GM08714 (cell line): ENCODE measurements around the gene LINC00632.

ENCODE experiments used
- H3K4me3 ChIP-seq: fragments of 200-500 bp; sonication (Bioruptor generic); 2 replicates; pipeline ENCODE4 v1.5.1; 2014; ENCODE audit warnings: mild to moderate bottlenecking, low read length, inconsistent platforms
- ZNF274 ChIP-seq: IDR thresholded peaks from 2 replicates; pipeline ENCODE4 v1.6.1; 2012; ENCODE audit warnings: mild to moderate bottlenecking, low read depth, low read length

Gene LINC00632

DNA sequence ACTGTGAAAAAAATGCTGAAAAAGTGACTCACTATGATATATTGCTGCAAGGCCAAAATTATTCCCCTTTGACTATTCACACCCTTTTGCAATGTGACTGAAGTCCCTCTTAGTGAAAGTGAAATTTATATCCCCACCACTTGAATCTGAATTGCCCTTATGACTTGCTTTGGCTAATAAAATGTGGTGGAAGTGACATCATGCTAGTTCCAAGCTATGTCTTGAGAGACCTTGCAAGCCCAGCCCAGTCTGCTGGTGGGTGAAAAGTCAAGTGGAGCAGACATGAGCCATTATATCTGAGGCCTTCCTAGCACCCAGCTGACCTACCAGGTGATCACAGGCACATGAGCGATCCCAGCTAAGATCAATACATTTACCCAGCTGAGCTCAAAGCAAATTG lies 94.7 kb downstream of the LINC00632 start:
- TF ChIP-seq ZNF274: no peak
- no peak overlapping the region for H3K4me3 ChIP-seq

DNA sequence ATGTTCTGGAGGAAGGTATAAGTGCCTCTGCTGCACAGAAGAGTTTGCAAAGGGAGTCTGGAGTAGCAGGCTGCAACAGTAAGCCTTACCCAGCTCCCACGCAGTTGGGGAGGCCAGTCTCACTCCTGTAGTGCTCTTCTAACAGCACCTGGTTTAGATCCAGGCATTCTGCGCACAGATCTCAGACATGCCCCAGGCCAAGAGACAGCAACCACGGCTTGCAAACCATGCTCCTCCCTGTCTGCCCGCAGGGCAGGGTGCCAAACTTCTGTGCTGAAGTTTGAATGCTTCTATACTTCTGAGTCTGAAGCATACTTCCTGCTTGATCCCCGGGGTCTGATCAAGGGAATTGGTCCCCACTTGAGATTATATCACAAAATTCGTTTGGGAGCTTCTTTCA lies 106.3 kb downstream of the LINC00632 start:
- H3K4me3 ChIP-seq: no peak overlapping the region
- no peak for TF ChIP-seq ZNF274

DNA sequence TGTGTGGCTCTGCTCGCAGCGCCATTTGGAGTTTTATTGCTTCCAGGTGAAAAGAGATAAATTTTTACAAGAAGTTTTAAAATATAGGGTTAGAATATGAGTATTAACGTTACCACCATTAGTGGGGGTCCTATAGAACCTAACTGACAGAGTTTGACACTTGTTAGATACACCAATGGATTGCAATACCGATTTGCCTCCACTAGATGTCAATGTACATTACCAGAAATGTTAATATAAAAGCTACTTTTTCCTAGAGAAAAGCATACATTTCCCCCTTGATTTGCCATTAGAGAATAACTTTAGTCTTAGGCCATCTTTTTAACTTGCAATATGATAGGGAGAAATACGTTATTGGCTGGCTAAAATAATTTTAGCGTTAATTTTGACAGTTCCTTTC lies 108.4 kb downstream of the LINC00632 start:
- TF ChIP-seq ZNF274: no peak

DNA sequence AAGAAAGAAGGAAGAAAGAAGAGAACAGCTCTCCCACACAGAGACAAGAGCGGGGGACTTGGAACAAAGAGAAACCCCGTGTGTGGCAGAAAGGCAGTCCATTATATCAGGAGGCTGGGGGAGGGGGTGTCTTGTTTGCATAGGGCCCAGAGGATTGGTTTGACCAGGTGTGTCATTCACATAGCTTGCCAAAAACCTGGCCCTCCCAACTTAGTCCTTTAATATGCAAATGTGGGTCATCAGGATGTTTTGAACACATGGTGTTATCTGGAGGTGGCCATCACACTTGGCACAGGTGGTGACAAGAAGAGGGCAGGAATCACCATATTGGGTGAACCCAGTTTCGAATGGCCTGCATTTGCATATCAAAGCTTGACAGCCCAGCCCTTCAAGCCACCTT lies 111.7 kb downstream of the LINC00632 start:
- TF ChIP-seq ZNF274: no peak
- H3K4me3 ChIP-seq: no peak overlapping the region

More for the DNA sequence above, 108.4 kb downstream of the LINC00632 start:
- no peak overlapping the region for H3K4me3 ChIP-seq

DNA sequence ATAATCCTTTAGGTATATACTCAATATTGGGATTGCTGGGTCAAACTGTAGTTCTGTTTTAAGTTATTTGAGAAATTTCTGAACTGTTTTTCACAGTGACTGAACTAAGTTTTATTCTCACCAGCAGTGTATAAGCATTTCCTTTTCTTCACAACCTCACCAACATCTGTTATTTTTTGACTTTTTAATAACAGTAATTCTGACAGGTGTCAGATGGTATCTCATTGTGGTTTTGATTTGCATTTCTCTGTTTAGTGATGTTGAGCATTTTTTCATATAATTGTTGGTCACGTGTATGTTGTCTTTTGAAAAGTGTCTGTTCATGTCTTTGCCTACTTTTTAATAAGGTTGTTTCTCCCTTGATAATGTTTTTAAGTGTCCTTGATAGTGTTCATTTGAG lies 112.6 kb downstream of the LINC00632 start:
- no peak overlapping the region for H3K4me3 ChIP-seq
- no peak for TF ChIP-seq ZNF274

DNA sequence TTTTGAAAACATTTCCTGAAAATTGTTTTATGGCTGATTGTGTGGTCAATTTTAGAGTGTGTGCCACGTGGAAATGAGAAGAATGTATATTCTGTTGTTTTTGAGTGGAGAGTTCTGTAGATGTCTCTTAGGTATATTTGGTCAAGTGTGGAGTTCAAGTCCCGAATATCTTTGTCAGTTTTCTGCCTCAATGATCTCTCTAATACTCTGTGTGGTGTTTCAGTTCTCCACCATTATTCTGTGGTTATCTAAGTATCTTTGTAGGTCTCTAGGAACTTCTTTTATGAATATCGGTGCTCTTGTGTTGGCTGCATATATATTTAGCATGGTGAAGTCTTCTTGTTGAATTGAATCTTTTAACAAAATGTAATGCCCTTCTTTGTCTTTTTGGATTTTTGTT lies 113.3 kb downstream of the LINC00632 start:
- no peak for TF ChIP-seq ZNF274

DNA sequence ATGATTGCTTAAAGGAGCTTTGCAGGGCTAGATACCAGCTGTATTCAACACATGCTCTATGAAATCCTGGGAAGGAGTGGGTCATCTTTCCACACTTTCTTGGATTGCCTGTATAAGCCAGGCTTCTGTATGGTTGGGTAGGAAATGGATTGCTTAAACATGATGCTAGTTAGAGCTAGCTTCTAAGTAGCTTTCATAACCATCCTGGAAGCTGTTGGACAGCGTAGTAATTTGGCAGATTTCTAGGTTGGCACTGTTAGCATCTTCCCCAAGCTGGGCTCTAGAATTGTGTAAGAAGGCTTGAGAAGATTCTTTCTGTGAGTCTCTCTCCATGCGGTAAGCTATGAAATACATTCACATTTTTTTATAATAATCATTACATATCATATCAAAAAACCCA lies 127.3 kb downstream of the LINC00632 start:
- TF ChIP-seq ZNF274: no peak

More for the DNA sequence above, 113.3 kb downstream of the LINC00632 start:
- no peak overlapping the region for H3K4me3 ChIP-seq

More for the DNA sequence above, 127.3 kb downstream of the LINC00632 start:
- no peak overlapping the region for H3K4me3 ChIP-seq
